Measurements from ENCODE around the gene ZC3H12C. TPM values are rescaled to one million over a fixed set of nuclear protein-coding genes. Genes with fewer than 3 reads are reported as not detected.
A peak's percentile ranks its signal among the peaks of the same experiment; 100 is the strongest.

The ZC3H12C gene
- total RNA-seq, 2 experiments from 2014 or later: not detected

DNA sequence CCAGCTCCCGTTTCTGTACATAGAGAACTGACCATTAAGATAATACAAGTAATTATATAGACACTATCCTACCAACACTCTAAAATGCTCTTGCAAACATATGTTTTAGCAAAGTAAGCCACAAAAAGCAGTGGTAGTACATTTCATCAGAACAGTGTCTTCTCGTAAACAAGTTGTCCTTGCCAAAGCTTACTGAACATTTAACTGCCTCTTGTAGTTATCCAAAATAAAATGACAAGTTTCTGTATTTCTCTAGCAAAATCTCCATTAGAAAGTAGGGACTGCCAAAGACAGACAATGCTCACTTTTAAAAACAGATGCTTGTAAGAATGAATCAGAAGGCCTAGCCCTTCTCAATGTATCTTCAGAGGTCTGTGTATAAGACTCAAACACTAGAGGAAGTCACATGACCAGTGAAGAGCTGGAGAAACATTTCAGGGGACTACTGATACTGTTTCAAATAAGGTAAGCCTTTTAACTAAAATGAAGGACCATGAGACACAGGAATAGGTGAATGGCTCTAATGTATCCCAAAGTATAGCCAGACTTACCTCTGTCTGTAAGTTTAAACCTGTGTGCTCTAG lies 7.8 kb upstream of the ZC3H12C start:
- Histone ChIP-seq H3K79me2 (ENCODE audit: insufficient read depth, low read depth, low read length) (no peaks in the 10 kb centered on the region), H3K9me3 (ENCODE audit: low read length) (no peaks in the 10 kb centered on the region), H3K4me3 (ENCODE audit: low read depth, low read length, poor library complexity, severe bottlenecking) (no peak overlapping the region), H3K4me1 (ENCODE audit: insufficient read depth, low read length, poor library complexity, severe bottlenecking) (no peaks in the 10 kb centered on the region), H3K4me2 (ENCODE audit: low read length) (no peak overlapping the region), H3K36me3 (ENCODE audit: insufficient read depth, low read length) (no peaks in the 10 kb centered on the region), H4K20me1 (ENCODE audit: insufficient read depth, low read length) (no peaks in the 10 kb centered on the region), H3K9me2 (ENCODE audit: insufficient read depth, low read length) (no peaks in the 10 kb centered on the region), H3K27ac (ENCODE audit: low read depth, low read length, poor library complexity, severe bottlenecking) (no peak overlapping the region), H2AFZ (ENCODE audit: low read length) (peak overlapping the region; percentile 62; the same call in 1 of the 2 replicates)
- intact Hi-C loops (cut with micrococcal nuclease; ENCODE audit: unreplicated experiment): no loop called here
- no peak for DNase-seq (ENCODE audit: low spot score)
- ChIA-PET POLR2A (interaction anchor here (1.1 kb wide), 1 partner anchor 12 kb away, joined by 3 read pairs; no protein-coding TSS in a partner anchor), CTCF (ENCODE audit: unreplicated experiment) (no interaction called here)
- no peak for TF ChIP-seq EZH2phosphoT487 (IDR thresholded peaks at IDR 0.05; ENCODE audit: borderline replicate concordance, low read depth, low read length)
- TF ChIP-seq, protein P1, sequence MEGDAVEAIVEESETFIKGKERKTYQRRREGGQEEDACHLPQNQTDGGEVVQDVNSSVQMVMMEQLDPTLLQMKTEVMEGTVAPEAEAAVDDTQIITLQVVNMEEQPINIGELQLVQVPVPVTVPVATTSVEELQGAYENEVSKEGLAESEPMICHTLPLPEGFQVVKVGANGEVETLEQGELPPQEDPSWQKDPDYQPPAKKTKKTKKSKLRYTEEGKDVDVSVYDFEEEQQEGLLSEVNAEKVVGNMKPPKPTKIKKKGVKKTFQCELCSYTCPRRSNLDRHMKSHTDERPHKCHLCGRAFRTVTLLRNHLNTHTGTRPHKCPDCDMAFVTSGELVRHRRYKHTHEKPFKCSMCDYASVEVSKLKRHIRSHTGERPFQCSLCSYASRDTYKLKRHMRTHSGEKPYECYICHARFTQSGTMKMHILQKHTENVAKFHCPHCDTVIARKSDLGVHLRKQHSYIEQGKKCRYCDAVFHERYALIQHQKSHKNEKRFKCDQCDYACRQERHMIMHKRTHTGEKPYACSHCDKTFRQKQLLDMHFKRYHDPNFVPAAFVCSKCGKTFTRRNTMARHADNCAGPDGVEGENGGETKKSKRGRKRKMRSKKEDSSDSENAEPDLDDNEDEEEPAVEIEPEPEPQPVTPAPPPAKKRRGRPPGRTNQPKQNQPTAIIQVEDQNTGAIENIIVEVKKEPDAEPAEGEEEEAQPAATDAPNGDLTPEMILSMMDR (conservative IDR thresholded peaks at IDR 0.05; ENCODE audit: low read length): no peak
- no TSS peak for BruUV-seq (replicated peaks)

DNA sequence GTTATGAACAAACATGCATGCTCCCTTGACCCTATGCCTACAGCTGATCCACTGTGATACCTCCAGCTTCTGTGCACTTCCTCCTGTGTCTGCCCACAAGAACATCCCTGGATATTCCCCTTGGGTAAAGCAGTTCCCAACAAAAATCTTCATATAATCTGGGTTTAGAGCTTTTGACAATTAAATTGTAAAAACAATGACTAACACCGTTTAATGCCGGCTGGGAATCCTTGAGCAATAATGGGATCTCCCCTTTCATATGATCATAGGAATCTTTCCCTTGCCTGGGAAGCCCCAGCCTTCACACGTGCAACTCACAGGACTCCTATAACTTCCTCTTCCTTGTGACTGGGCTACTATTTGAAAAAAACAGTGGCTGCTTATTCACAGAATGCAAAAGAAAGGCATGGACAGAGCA lies 6.3 kb upstream of the ZC3H12C start:
- intact Hi-C loops (cut with micrococcal nuclease; ENCODE audit: unreplicated experiment): no loop called here
- H3K4me2 ChIP-seq (ENCODE audit: low read length): no peak overlapping the region
- no peak overlapping the region for H3K27ac ChIP-seq (ENCODE audit: low read depth, low read length, poor library complexity, severe bottlenecking)
- CTCF ChIA-PET (ENCODE audit: unreplicated experiment): no interaction called here
- H3K4me1 ChIP-seq (ENCODE audit: insufficient read depth, low read length, poor library complexity, severe bottlenecking): no peaks in the 10 kb centered on the region
- no peaks in the 10 kb centered on the region for H3K36me3 ChIP-seq (ENCODE audit: insufficient read depth, low read length)
- no peak for DNase-seq (ENCODE audit: low spot score)
- TF ChIP-seq EZH2phosphoT487 (IDR thresholded peaks at IDR 0.05; ENCODE audit: borderline replicate concordance, low read depth, low read length): no peak
- TF ChIP-seq, protein P1 (conservative IDR thresholded peaks at IDR 0.05; ENCODE audit: low read length): no peak
- H3K9me2 ChIP-seq (ENCODE audit: insufficient read depth, low read length): no peaks in the 10 kb centered on the region
- POLR2A ChIA-PET: interaction anchor here (0.6 kb wide), 1 partner anchor 842 kb away, joined by 3 read pairs; no protein-coding TSS in a partner anchor
- H4K20me1 ChIP-seq (ENCODE audit: insufficient read depth, low read length): no peaks in the 10 kb centered on the region
- no peaks in the 10 kb centered on the region for H3K9me3 ChIP-seq (ENCODE audit: low read length)
- no peaks in the 10 kb centered on the region for H3K79me2 ChIP-seq (ENCODE audit: insufficient read depth, low read depth, low read length)
- H3K4me3 ChIP-seq (ENCODE audit: low read depth, low read length, poor library complexity, severe bottlenecking): no peak overlapping the region
- no TSS peak for BruUV-seq (replicated peaks)
- no peak overlapping the region for H2AFZ ChIP-seq (ENCODE audit: low read length)

DNA sequence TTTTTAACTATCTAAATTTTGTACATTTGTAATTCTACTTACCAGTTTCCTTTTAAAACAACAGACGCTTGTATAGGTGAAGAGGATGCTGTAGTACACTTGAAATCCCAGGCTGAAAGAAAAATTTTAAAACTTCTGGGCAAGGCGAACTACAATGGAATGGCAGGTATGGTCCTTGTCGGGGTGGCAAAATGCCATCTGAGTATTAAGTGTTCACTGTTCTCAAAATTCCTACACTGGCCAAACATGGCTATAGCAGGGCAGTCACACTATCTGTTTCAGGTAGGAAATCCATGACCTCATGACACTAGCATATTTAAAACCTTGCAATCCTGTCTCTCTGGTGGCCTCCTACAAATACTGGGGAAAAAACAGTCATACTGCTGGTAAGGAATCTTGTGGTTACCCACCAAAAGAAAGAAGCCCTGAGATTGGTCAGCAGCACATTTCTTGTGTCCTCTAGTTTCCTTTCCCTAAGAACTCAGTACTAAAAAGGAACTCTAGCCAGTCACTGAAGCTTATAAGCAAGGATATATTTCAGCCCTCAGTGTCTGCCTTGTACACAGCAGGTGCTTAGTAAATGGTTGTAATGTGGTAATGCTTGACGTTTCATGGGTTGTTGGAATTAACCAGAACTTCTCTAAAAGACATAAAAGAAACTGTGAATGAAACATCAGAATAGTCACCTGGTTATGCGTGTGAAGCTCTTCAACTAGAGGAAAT lies 5.2 kb upstream of the ZC3H12C start:
- Histone ChIP-seq H3K79me2 (ENCODE audit: insufficient read depth, low read depth, low read length) (no peaks in the 10 kb centered on the region), H3K9me3 (ENCODE audit: low read length) (no peaks in the 10 kb centered on the region), H3K4me2 (ENCODE audit: low read length) (no peak overlapping the region), H3K27ac (ENCODE audit: low read depth, low read length, poor library complexity, severe bottlenecking) (no peak overlapping the region), H4K20me1 (ENCODE audit: insufficient read depth, low read length) (no peaks in the 10 kb centered on the region), H3K36me3 (ENCODE audit: insufficient read depth, low read length) (no peaks in the 10 kb centered on the region), H3K4me1 (ENCODE audit: insufficient read depth, low read length, poor library complexity, severe bottlenecking) (no peaks in the 10 kb centered on the region), H2AFZ (ENCODE audit: low read length) (no peak overlapping the region), H3K4me3 (ENCODE audit: low read depth, low read length, poor library complexity, severe bottlenecking) (no peak overlapping the region), H3K9me2 (ENCODE audit: insufficient read depth, low read length) (no peaks in the 10 kb centered on the region)
- CTCF ChIA-PET (ENCODE audit: unreplicated experiment): no interaction called here
- DNase-seq (ENCODE audit: low spot score): no peak
- intact Hi-C loops (cut with micrococcal nuclease; ENCODE audit: unreplicated experiment): no loop called here
- POLR2A ChIA-PET: interaction anchor here (0.6 kb wide), 2 partner anchors 33 to 841 kb away, joined by 3 to 4 read pairs; no protein-coding TSS in a partner anchor
- BruUV-seq (replicated peaks): no TSS peak
- TF ChIP-seq EZH2phosphoT487 (IDR thresholded peaks at IDR 0.05; ENCODE audit: borderline replicate concordance, low read depth, low read length): no peak
- TF ChIP-seq, protein P1 (conservative IDR thresholded peaks at IDR 0.05; ENCODE audit: low read length): no peak
